GM12878 (cell line): Measurements from ENCODE around the gene VEZF1. TPM values are rescaled to one million over a fixed set of nuclear protein-coding genes. Genes with fewer than 3 reads are reported as not detected.

Experiments
- ATAC-seq: fragments of 200-7000 bp; cut with Tn5 transposase; 3 replicates; pipeline ENCODE4 v1.9.1; 2020; ENCODE audit warnings: mild to moderate bottlenecking, moderate library complexity
- BruUV-seq: library from RNA; stranded (reverse); fragments of 400-500 nt; replicated peaks from 2 replicates; lab custom pipeline; 2021; lab: Mats Ljungman, UMichigan
- CTCF ChIA-PET: fragments of 300-600 bp; sonication (Branson Sonifier 250); formaldehyde crosslinking; extraction: SDS; loops from one replicate; lab custom pipeline; 2021; ENCODE audit warnings: inconsistent platforms; lab: Yijun Ruan, JAX
- POLR2A ChIA-PET: fragments of 350-600 bp; formaldehyde crosslinking; extraction: SDS; loops from one replicate; lab custom pipeline; 2021; ENCODE audit warnings: inconsistent platforms; lab: Charles Lee
- RAD21 ChIA-PET: fragments of 300-600 bp; sonication (Branson Sonifier 250); formaldehyde crosslinking; loops from one replicate; lab custom pipeline; 2023; ENCODE audit warnings: antibody characterized with exemption; ENCODE audit not compliant: unreplicated experiment; lab: Charles Lee
- SMC1A ChIA-PET: fragments of 300-600 bp; sonication (Branson Sonifier 250); formaldehyde crosslinking; loops from one replicate; lab custom pipeline; 2023; ENCODE audit not compliant: unreplicated experiment, uncharacterized antibody; lab: Charles Lee
- DNase-seq: peaks from one replicate; pipeline ENCODE4 v3.0.0-alpha.2; 2011; ENCODE audit warnings: low read depth, low spot score
- FAIRE-seq: peaks from 3 replicates; lab custom pipeline; 2011; peaks lifted over from hg19 to GRCh38; lab: Jason Lieb, UNC
- H2AFZ ChIP-seq: 2 replicates; pipeline ENCODE4 v1.6.0; 2011; ENCODE audit warnings: low read depth, low read length, control low read depth; ENCODE audit not compliant: control insufficient read depth
- H3K27ac ChIP-seq: 2 replicates; pipeline ENCODE4 v1.5.1; 2011; ENCODE audit warnings: control low read depth; ENCODE audit not compliant: control insufficient read depth, insufficient read depth
- H3K27me3 ChIP-seq, 2 experiments: replicated peaks in 1 of 2; 2 replicates each; pipeline versions ENCODE4 v1.6.0 to v1.6.1; 2011; ENCODE audit warnings: low read length in 1 of 2; ENCODE audit not compliant: control insufficient read depth in 2 of 2, insufficient read depth in 2 of 2
- H3K36me3 ChIP-seq, 2 experiments: 2 replicates each; pipeline ENCODE4 v1.5.1; 2011; ENCODE audit warnings: low read length in 1 of 2; ENCODE audit not compliant: control insufficient read depth in 2 of 2, insufficient read depth in 2 of 2
- H3K4me1 ChIP-seq: 2 replicates; pipeline ENCODE4 v1.6.1; 2011; ENCODE audit warnings: mild to moderate bottlenecking, low read length, moderate library complexity, mixed read lengths; ENCODE audit not compliant: control insufficient read depth, insufficient read depth
- H3K4me2 ChIP-seq: 2 replicates; pipeline ENCODE4 v1.6.0; 2011; ENCODE audit warnings: control low read depth; ENCODE audit not compliant: control insufficient read depth, insufficient read depth
- H3K4me3 ChIP-seq: fragments of 200-600 bp; sonication (generic); 2 replicates; pipeline ENCODE4 v1.5.1; 2016
- H3K79me2 ChIP-seq: 2 replicates; pipeline ENCODE4 v1.6.0; 2011; ENCODE audit warnings: low read length; ENCODE audit not compliant: control insufficient read depth, insufficient read depth
- H3K9ac ChIP-seq: 2 replicates; pipeline ENCODE4 v1.8.0; 2011; ENCODE audit warnings: low read length, control low read depth, mixed read lengths; ENCODE audit not compliant: control insufficient read depth, insufficient read depth
- H3K9me3 ChIP-seq: replicated peaks from 3 replicates; pipeline ENCODE4 v1.5.1; 2011; ENCODE audit warnings: mild to moderate bottlenecking, low read length; ENCODE audit not compliant: control insufficient read depth, insufficient read depth
- H4K20me1 ChIP-seq: 2 replicates; pipeline ENCODE4 v1.6.0; 2011; ENCODE audit not compliant: control insufficient read depth, insufficient read depth
- E2F4 ChIP-seq: IDR thresholded peaks from 2 replicates; pipeline ENCODE4 v1.6.1; 2012; ENCODE audit warnings: low read depth, low read length, improper control_type of control experiment
- ETV6 ChIP-seq, 2 experiments: fragments of 450-650 bp in 1 of 2; IDR thresholded peaks in 1 of 2; conservative IDR thresholded peaks in 1 of 2; 2 replicates each; pipeline ENCODE4 v1.6.1; 2014; ENCODE audit warnings: antibody characterized with exemption in 1 of 2, borderline replicate concordance in 1 of 2, low read depth in 1 of 2, mild to moderate bottlenecking in 1 of 2, moderate library complexity in 1 of 2
- MTA2 ChIP-seq: fragments of 450-650 bp; IDR thresholded peaks from 2 replicates; pipeline ENCODE4 v1.6.1; 2016; ENCODE audit warnings: low read depth, mild to moderate bottlenecking, moderate library complexity
- MYB ChIP-seq: fragments of 150-350 bp; IDR thresholded peaks from 2 replicates; pipeline ENCODE4 v1.6.1; 2014; ENCODE audit warnings: mild to moderate bottlenecking, low read depth, low read length, borderline replicate concordance
- NBN ChIP-seq: fragments of 450-650 bp; IDR thresholded peaks from 2 replicates; pipeline ENCODE4 v1.6.1; 2016
- NR2F1 ChIP-seq: fragments of 450-650 bp; conservative IDR thresholded peaks from 2 replicates; pipeline ENCODE4 v1.6.1; 2017; ENCODE audit warnings: mild to moderate bottlenecking
- PAX8 ChIP-seq: fragments of 450-650 bp; IDR thresholded peaks from 2 replicates; pipeline ENCODE4 v1.6.1; 2017; ENCODE audit warnings: mild to moderate bottlenecking, moderate library complexity
- POLR2AphosphoS5 ChIP-seq: IDR thresholded peaks from 2 replicates; pipeline ENCODE4 v1.6.1; 2011; ENCODE audit warnings: mild to moderate bottlenecking, low read length, inconsistent platforms
- TBL1XR1 ChIP-seq: IDR thresholded peaks from 2 replicates; pipeline ENCODE4 v1.6.1; 2012; ENCODE audit warnings: low read depth, low read length, improper control_type of control experiment
- WGBS: methylation state at CpG from one replicate; pipeline ENCODE4 v1.1.6; 2016; ENCODE audit warnings: low lambda C conversion rate; ENCODE audit not compliant: insufficient replicate concordance, insufficient coverage; ENCODE audit errors: missing lambda C conversion rate; 5-methylcytosine and 5-hydroxymethylcytosine counted together
- in situ Hi-C: fragments of 300-500 bp; cut with MboI; formaldehyde crosslinking; loops from 9 replicates; pipeline ENCODE4 v1.14.3; 2018; ENCODE audit warnings: mixed read lengths
- intact Hi-C: fragments of 100-400 bp; cut with micrococcal nuclease; formaldehyde crosslinking; loops from one replicate; pipeline ENCODE4 v1.14.2; 2022; ENCODE audit not compliant: unreplicated experiment
- polyA plus RNA-seq, 11 experiments: library from polyadenylated mRNA; depleted of rRNA in 4 of 11; unstranded in 6 of 11; stranded (reverse) in 5 of 11; fragments of >200 nt; fragmentation: Nextera tagmentation in 4 of 11; fragmentation: Illumina TruSeq in 1 of 11; extraction: Ambion mirVana in 4 of 11; extraction: Trizol in 1 of 11; gene quantifications; 1 replicate in 1 of 11; 2 replicates in 10 of 11; pipeline versions ENCODE4 v1.2.1 to v1.2.3, GENCODE V29; 2011 to 2016; ENCODE audit warnings: inconsistent platforms in 2 of 11, missing spikeins in 2 of 11, low read depth in 1 of 11
- total RNA-seq, 4 experiments: library from RNA; depleted of rRNA in 3 of 4; stranded (reverse); fragments of >200 nt in 3 of 4; fragmentation: Illumina TruSeq in 1 of 4; extraction: Trizol in 1 of 4; gene quantifications; 2 replicates each; pipeline versions ENCODE4 v1.2.1 to v1.2.3, GENCODE V29; 2013 to 2021
- TF ChIP-seq, protein P1 (sequence below): fragments of 450-650 bp; IDR thresholded peaks from 2 replicates; pipeline ENCODE4 v1.6.1; 2017; ENCODE audit warnings: mild to moderate bottlenecking
- TF ChIP-seq, protein P2 (sequence below): fragments of 450-650 bp; IDR thresholded peaks from 2 replicates; pipeline ENCODE4 v1.6.1; 2016; ENCODE audit warnings: mild to moderate bottlenecking
- TF ChIP-seq, protein P3 (sequence below): fragments of 450-650 bp; IDR thresholded peaks from 2 replicates; pipeline ENCODE4 v1.6.1; 2018; ENCODE audit warnings: borderline replicate concordance, mild to moderate bottlenecking; ENCODE audit not compliant: partially characterized antibody

Gene VEZF1
- total and polyA plus RNA-seq, 10 of the 15 experiments (the other 5 are each of a cell fraction or from before 2014, with no cell fraction given), result 9.5 to 28.2 (median 20.3) TPM

DNA sequence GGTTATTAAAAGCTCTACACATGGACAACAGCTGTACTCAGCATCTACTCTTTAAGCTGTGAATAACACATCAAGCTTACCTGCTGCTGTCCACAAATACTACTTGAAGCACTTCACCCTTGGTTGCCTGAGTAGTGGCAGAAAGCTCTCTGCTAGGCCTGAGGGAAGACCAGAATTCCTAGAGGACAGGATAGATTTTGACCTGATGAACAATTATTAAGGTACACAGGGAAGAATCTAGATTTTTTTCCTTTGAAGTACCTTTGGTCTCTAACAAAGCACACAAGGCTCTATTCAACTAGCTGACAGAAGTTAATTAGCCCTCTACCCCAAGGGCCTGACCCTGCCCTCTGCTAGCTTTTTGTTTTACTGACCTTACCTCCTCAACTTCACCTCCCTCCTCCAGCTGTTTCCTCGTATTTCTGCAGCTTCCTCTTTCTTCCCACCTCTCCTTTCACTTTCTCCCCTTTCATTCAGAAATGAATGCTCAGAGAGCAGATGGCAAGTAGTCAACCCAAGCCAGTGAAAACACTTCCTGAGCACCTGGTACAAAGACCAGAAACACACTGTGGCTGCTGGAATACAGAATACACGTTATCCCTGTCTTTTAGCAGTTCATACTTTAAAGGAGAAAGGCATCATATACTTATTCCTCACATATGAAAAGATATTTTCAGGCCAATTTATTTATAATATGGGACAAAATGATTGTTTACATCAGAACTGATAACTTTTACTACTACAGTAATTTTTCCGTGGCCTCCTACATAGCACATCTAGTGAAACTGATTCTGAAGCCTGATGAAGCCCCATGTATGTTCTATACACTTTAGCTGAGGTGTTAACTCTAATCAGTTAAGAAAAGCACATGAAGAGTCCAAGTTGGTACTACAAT lies 5.7 kb upstream of the VEZF1 start:
- Histone ChIP-seq H3K36me3 (peaks cover 0 to 16% of the 10 kb centered on the region in 2 experiments; a peak in 3 of 4 replicates), H3K4me2 (peak overlapping the region; percentile 51), H4K20me1 (no peaks in the 10 kb centered on the region), H3K4me1 (peaks cover 22% of the 10 kb centered on the region), H3K27ac (no peak overlapping the region; the same call in 1 of the 2 replicates), H3K27me3 (no peaks in the 10 kb centered on the region), H3K79me2 (no peaks in the 10 kb centered on the region; the same call in 1 of the 2 replicates), H3K4me3 (no peak overlapping the region), H2AFZ (no peak overlapping the region), H3K9me3 (no peaks in the 10 kb centered on the region), H3K9ac (no peak overlapping the region)
- ATAC-seq (peak; percentile 29), DNase-seq (no peak), FAIRE-seq (peak; percentile 35)
- no TSS peak for BruUV-seq
- in situ Hi-C loops, result loop anchor here (10.0 kb wide), 1 partner anchor 99 kb away; no protein-coding TSS in a partner anchor
- SMC1A ChIA-PET, result interaction anchor here (0.5 to 12.0 kb wide), 23 partner anchors 8 to 144 kb away, joined by 3 to 341 read pairs (median 5); partner anchors contain the start of gene MRPS23
- WGBS, result 20% methylated on average over 3 of the region's 3 CpGs
- CTCF ChIA-PET, result interaction anchor here (0.7 to 19.6 kb wide), 19 partner anchors 9 to 160 kb away, joined by 3 to 708 read pairs (median 4); partner anchors contain the start of genes MRPS23 and SRSF1
- POLR2A ChIA-PET, result interaction anchor here (0.9 to 1.8 kb wide), 5 partner anchors 8 to 145 kb away, joined by 3 to 9 read pairs (median 4); no protein-coding TSS in a partner anchor
- intact Hi-C loops, result loop anchor here (2.0 kb wide), 1 partner anchor 101 kb away; no protein-coding TSS in a partner anchor
- RAD21 ChIA-PET, result interaction anchor here (0.7 to 12.2 kb wide), 20 partner anchors 6 to 144 kb away, joined by 3 to 239 read pairs (median 4); partner anchors contain the start of genes MRPS23 and SRSF1
- TF ChIP-seq, protein P1, sequence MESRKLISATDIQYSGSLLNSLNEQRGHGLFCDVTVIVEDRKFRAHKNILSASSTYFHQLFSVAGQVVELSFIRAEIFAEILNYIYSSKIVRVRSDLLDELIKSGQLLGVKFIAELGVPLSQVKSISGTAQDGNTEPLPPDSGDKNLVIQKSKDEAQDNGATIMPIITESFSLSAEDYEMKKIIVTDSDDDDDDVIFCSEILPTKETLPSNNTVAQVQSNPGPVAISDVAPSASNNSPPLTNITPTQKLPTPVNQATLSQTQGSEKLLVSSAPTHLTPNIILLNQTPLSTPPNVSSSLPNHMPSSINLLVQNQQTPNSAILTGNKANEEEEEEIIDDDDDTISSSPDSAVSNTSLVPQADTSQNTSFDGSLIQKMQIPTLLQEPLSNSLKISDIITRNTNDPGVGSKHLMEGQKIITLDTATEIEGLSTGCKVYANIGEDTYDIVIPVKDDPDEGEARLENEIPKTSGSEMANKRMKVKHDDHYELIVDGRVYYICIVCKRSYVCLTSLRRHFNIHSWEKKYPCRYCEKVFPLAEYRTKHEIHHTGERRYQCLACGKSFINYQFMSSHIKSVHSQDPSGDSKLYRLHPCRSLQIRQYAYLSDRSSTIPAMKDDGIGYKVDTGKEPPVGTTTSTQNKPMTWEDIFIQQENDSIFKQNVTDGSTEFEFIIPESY, result no peak
- TF ChIP-seq MTA2 (peak; percentile 55), PAX8 (no peak), NR2F1 (peak; percentile 85), POLR2AphosphoS5 (peak; percentile 42; the same call in 1 of the 2 replicates), E2F4 (no peak), ETV6 (conservative IDR thresholded peaks at IDR 0.05 in 1 of 2, IDR thresholded peaks at IDR 0.05 in 1 of 2; ENCODE audit: borderline replicate concordance in 1 of 2, low read depth in 1 of 2) (peak in 1 of 2 experiments; percentile 68; a peak in 1 of 4 replicates), MYB (no peak), TBL1XR1 (no peak), NBN (peak; percentile 52; the same call in 1 of the 2 replicates)
- TF ChIP-seq, protein P2, sequence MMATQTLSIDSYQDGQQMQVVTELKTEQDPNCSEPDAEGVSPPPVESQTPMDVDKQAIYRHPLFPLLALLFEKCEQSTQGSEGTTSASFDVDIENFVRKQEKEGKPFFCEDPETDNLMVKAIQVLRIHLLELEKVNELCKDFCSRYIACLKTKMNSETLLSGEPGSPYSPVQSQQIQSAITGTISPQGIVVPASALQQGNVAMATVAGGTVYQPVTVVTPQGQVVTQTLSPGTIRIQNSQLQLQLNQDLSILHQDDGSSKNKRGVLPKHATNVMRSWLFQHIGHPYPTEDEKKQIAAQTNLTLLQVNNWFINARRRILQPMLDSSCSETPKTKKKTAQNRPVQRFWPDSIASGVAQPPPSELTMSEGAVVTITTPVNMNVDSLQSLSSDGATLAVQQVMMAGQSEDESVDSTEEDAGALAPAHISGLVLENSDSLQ, result no peak; the same call in 1 of the 2 replicates
- TF ChIP-seq, protein P3, sequence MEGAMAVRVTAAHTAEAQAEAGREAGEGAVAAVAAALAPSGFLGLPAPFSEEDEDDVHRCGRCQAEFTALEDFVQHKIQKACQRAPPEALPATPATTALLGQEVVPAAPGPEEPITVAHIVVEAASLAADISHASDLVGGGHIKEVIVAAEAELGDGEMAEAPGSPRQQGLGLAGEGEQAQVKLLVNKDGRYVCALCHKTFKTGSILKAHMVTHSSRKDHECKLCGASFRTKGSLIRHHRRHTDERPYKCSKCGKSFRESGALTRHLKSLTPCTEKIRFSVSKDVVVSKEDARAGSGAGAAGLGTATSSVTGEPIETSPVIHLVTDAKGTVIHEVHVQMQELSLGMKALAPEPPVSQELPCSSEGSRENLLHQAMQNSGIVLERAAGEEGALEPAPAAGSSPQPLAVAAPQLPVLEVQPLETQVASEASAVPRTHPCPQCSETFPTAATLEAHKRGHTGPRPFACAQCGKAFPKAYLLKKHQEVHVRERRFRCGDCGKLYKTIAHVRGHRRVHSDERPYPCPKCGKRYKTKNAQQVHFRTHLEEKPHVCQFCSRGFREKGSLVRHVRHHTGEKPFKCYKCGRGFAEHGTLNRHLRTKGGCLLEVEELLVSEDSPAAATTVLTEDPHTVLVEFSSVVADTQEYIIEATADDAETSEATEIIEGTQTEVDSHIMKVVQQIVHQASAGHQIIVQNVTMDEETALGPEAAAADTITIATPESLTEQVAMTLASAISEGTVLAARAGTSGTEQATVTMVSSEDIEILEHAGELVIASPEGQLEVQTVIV, result no peak
